Endothelial cell (in vitro differentiated cells): ENCODE results near the gene ZNF438. TPM values are rescaled to one million over a fixed set of nuclear protein-coding genes. Genes with fewer than 3 reads are reported as not detected.

Source experiments
- DNase-seq: peaks from one replicate; pipeline ENCODE4 v3.0.0; 2021; ENCODE audit warnings: low spot score
- H3K27ac Mint-ChIP-seq: one replicate; pipeline ENCODE4 v1.8.0; 2021; ENCODE audit warnings: mixed read lengths, inconsistent platforms; ENCODE audit not compliant: unreplicated experiment
- H3K27me3 Mint-ChIP-seq: one replicate; pipeline ENCODE4 v1.8.0; 2021; ENCODE audit warnings: mild to moderate bottlenecking, moderate library complexity, mixed read lengths, inconsistent platforms; ENCODE audit not compliant: unreplicated experiment
- H3K36me3 Mint-ChIP-seq: one replicate; pipeline ENCODE4 v1.8.0; 2021; ENCODE audit warnings: mild to moderate bottlenecking, low read depth, mixed read lengths, inconsistent platforms; ENCODE audit not compliant: unreplicated experiment
- H3K4me1 Mint-ChIP-seq: one replicate; pipeline ENCODE4 v1.8.0; 2021; ENCODE audit warnings: mild to moderate bottlenecking, mixed read lengths, inconsistent platforms; ENCODE audit not compliant: unreplicated experiment
- H3K4me3 Mint-ChIP-seq: one replicate; pipeline ENCODE4 v1.8.0; 2021; ENCODE audit warnings: mild to moderate bottlenecking, mixed read lengths, inconsistent platforms; ENCODE audit not compliant: unreplicated experiment
- H3K9me3 Mint-ChIP-seq: one replicate; pipeline ENCODE4 v1.8.0; 2021; ENCODE audit warnings: mixed read lengths, inconsistent platforms; ENCODE audit not compliant: unreplicated experiment
- total RNA-seq: library from RNA; stranded (reverse); fragmentation: NEBNext Ultra II Directional; extraction: Animal tissue kit (Norgen Biotek cat#: 25700); gene quantifications from one replicate; pipeline ENCODE4 v1.2.1, GENCODE V29; 2021; ENCODE audit not compliant: unreplicated experiment
- TF ChIP-seq, protein P1 (sequence below): fragments of 200-600 bp; sonication (generic); IDR thresholded peaks from one replicate; pipeline ENCODE4 v1.5.0; 2021; ENCODE audit warnings: antibody characterized with exemption; ENCODE audit not compliant: unreplicated experiment

ZNF438 gene
- total RNA-seq, 1 donor from 2014 or later, result 4.3 TPM

DNA sequence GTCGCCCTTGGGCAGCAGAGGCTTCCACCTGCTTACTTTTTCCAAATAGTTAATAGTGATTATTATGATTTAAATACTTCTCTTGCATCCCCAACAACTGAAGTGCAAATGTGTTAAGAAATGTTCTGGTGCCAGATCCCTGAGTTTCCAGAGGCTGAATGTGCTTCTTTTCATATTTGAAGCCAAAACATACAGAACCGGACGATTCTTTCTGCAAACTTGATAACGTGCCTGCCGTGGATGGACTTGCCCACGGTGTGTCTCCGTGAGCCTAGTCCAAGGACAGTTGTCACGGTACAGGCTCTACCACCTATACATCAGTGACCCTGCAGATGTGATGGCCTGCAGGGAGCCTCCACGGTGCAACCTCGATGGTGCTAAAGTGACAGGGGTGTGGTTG, 203.5 kb downstream of the ZNF438 start:
- Mint-ChIP-seq H3K9me3 (no peaks in the 10 kb centered on the region), H3K27ac (no peak overlapping the region), H3K4me1 (peaks cover 13% of the 10 kb centered on the region), H3K4me3 (no peak overlapping the region), H3K27me3 (peaks cover 11% of the 10 kb centered on the region), H3K36me3 (no peaks in the 10 kb centered on the region)
- no peak for DNase-seq
- TF ChIP-seq, protein P1, sequence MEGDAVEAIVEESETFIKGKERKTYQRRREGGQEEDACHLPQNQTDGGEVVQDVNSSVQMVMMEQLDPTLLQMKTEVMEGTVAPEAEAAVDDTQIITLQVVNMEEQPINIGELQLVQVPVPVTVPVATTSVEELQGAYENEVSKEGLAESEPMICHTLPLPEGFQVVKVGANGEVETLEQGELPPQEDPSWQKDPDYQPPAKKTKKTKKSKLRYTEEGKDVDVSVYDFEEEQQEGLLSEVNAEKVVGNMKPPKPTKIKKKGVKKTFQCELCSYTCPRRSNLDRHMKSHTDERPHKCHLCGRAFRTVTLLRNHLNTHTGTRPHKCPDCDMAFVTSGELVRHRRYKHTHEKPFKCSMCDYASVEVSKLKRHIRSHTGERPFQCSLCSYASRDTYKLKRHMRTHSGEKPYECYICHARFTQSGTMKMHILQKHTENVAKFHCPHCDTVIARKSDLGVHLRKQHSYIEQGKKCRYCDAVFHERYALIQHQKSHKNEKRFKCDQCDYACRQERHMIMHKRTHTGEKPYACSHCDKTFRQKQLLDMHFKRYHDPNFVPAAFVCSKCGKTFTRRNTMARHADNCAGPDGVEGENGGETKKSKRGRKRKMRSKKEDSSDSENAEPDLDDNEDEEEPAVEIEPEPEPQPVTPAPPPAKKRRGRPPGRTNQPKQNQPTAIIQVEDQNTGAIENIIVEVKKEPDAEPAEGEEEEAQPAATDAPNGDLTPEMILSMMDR, result no peak

DNA sequence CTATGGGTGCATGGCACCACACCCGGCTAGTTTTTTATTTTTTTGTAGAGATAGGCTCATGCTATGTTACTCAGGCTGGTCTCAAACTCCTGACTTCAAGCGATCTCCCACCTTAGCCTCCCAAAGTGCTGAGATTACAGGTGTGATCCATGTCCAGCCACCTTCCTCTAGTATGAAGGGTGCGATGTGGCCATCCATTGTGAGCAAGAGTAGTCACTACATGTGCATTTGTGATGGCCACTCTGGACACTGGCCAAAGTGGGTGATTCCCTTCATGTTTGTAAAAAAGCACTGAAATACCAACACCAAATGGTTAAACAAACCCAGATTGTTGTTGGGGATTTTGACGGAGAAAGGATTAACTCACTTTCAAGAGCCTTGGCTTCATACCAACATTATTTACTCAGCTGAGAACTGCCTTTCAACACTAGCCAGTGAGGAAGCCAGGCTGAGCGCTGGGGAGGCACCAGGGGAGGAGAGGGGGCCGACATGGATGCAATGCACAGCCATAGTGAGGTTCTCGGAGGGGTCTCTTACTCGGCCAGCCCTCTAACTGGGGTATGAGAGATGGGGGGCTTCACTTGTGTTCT, 204.0 kb downstream of the ZNF438 start:
- TF ChIP-seq, protein P1, result no peak
- Mint-ChIP-seq H3K27me3 (peaks cover 11% of the 10 kb centered on the region), H3K4me1 (peaks cover 12% of the 10 kb centered on the region), H3K9me3 (no peaks in the 10 kb centered on the region), H3K4me3 (no peak overlapping the region), H3K27ac (no peak overlapping the region), H3K36me3 (peaks cover 3% of the 10 kb centered on the region)
- DNase-seq, result no peak

DNA sequence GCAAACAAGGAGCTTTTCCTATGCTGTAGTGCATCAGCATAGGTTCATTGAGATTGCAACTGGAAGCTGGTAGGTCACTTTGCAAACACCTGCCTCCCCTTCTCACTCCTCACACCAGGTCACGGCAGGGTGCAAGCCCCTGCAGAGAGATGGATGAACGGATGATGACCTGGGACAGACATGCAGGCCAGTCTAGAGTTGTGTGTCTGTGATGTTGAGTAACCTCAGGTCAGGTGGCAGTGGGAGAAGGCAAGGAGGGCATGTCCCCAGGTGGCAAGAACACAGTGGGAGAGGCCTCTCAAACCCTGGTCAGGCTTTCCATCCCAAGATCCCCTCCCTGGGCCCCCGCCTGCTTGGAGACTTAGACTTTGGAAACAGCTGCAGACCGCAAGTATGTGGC, 205.0 kb downstream of the ZNF438 start:
- Mint-ChIP-seq H3K27me3 (peaks cover 9% of the 10 kb centered on the region), H3K36me3 (peaks cover 3% of the 10 kb centered on the region), H3K9me3 (no peaks in the 10 kb centered on the region), H3K4me3 (no peak overlapping the region), H3K4me1 (peaks cover 12% of the 10 kb centered on the region), H3K27ac (no peak overlapping the region)
- no peak for DNase-seq
- TF ChIP-seq, protein P1, result no peak

DNA sequence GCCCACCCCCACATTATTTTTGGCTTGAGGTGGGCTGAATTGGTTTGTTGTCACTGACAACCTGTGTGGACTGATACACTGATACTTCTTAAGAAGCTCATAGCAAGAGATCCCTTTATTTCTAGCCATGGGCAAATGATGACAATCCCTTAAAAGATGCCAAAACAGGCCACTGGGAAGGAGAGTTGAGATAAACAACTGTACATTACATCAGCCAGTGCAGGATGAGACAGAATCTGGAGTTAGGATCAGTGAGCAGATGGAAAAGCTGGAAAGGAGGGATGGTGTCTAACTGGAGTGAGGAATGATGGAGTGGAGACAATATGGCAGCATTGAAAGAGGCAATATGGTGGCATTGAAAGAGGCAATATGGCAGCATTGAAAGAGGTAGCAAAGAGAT, 206.2 kb downstream of the ZNF438 start:
- Mint-ChIP-seq H3K27me3 (peaks cover 9% of the 10 kb centered on the region), H3K36me3 (peaks cover 3% of the 10 kb centered on the region), H3K4me1 (peaks cover 20% of the 10 kb centered on the region), H3K9me3 (no peaks in the 10 kb centered on the region), H3K4me3 (no peak overlapping the region), H3K27ac (no peak overlapping the region)
- TF ChIP-seq, protein P1, result no peak
- DNase-seq, result no peak

DNA sequence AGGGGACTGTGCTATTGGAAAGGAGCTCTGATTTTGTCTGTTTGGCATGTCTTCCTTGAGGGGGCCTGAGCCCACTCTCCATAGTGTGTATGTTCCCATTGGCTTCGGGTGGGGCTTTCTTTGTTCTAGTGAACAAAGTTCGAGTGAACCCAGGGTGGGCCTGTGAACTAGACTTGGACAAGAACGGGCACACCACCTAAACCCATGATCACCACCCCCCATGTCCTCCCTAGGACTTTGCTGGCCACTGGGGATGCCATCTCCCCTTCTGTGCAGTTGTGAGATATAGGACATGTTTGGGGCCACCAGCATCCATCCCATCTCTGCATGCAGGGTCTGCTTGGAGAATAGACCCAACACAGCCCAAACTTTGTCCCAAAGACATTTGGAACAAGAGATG, 206.6 kb downstream of the ZNF438 start:
- TF ChIP-seq, protein P1, result no peak
- Mint-ChIP-seq H3K27me3 (peaks cover 9% of the 10 kb centered on the region), H3K36me3 (peaks cover 3% of the 10 kb centered on the region), H3K27ac (no peak overlapping the region), H3K4me3 (no peak overlapping the region), H3K9me3 (no peaks in the 10 kb centered on the region), H3K4me1 (peaks cover 25% of the 10 kb centered on the region)
- no peak for DNase-seq
